ENCODE measurements around the gene EFNA5. TPM values are rescaled to one million over a fixed set of nuclear protein-coding genes. Genes with fewer than 3 reads are reported as not detected.

Gene EFNA5
- polyA plus RNA-seq, 3 donors = 0.01 TPM; not detected in 2

- H3K9me3 ChIP-seq (replicated peaks in 1 of 2; ENCODE audit: control insufficient read depth in 1 of 2, insufficient read depth in 1 of 2, low read length in 2 of 2) = peaks cover 0 to 3% of the 10 kb centered on the region in 2 donors
- H2AFZ ChIP-seq (ENCODE audit: insufficient read depth, low read depth, low read length, poor library complexity, severe bottlenecking) = no peak overlapping the region
- no peak for DNase-seq
- peaks cover 0 to 6% (median 3%) of the 10 kb centered on the region in 7 donors for H3K9me3 Mint-ChIP-seq
- no CpG with 5 or more reads among the region's 3 CpGs for WGBS (ENCODE audit: insufficient coverage)
- H3K4me3 Mint-ChIP-seq = no peak overlapping the region
- H3K36me3 ChIP-seq (replicated peaks in 1 of 2; ENCODE audit: control insufficient read depth in 1 of 2, insufficient read depth in 2 of 2, low read length in 2 of 2) = no peaks in the 10 kb centered on the region
- H3K79me2 ChIP-seq (ENCODE audit: insufficient read depth, low read length) = no peaks in the 10 kb centered on the region
- peaks cover 0 to 4% (median 0%) of the 10 kb centered on the region in 3 donors for H3K27me3 Mint-ChIP-seq (ENCODE audit: low read depth in 3 of 3)
- H3K9ac ChIP-seq (ENCODE audit: insufficient read depth, low read length, poor library complexity, severe bottlenecking) = no peak overlapping the region
- H3K27ac ChIP-seq (ENCODE audit: low read depth in 1 of 2, low read length in 2 of 2) = no peak overlapping the region
- H3K4me2 ChIP-seq (replicated peaks; ENCODE audit: extremely low read depth, low read length, poor library complexity, severe bottlenecking) = no peak overlapping the region
- H3K36me3 Mint-ChIP-seq = no peaks in the 10 kb centered on the region
- no peaks in the 10 kb centered on the region for H4K20me1 ChIP-seq (ENCODE audit: insufficient read depth, low read length)
- no peaks in the 10 kb centered on the region for H3K4me1 ChIP-seq (ENCODE audit: control insufficient read depth in 1 of 2, insufficient read depth in 2 of 2, low read length in 2 of 2)
- no peak overlapping the region for H3K27ac Mint-ChIP-seq
- no peak overlapping the region for H3K4me3 ChIP-seq (replicated peaks in 1 of 3; ENCODE audit: low read depth in 2 of 3, low read length in 3 of 3)
- no peaks in the 10 kb centered on the region for H3K4me1 Mint-ChIP-seq
- no peaks in the 10 kb centered on the region for H3K27me3 ChIP-seq (ENCODE audit: control insufficient read depth in 2 of 2, insufficient read depth in 2 of 2, low read length in 2 of 2)
- no peak for TF ChIP-seq CTCF (IDR thresholded peaks at IDR 0.05)
- intact Hi-C loops (cut with micrococcal nuclease) = no loop called here
These were observed 226.8 kb downstream of the EFNA5 start for GRCh38 chr5:107443897-107444296.

- no peak overlapping the region for H3K4me2 ChIP-seq (replicated peaks; ENCODE audit: extremely low read depth, low read length, poor library complexity, severe bottlenecking)
- no peaks in the 10 kb centered on the region for H3K4me1 ChIP-seq (ENCODE audit: control insufficient read depth in 1 of 2, insufficient read depth in 2 of 2, low read length in 2 of 2)
- no peak overlapping the region for H3K4me3 ChIP-seq (replicated peaks in 1 of 3; ENCODE audit: low read depth in 2 of 3, low read length in 3 of 3)
- Mint-ChIP-seq H3K36me3 (no peaks in the 10 kb centered on the region), H3K4me1 (no peaks in the 10 kb centered on the region), H3K9me3 (peaks cover 0 to 12% (median 6%) of the 10 kb centered on the region in 7 donors), H3K27me3 (ENCODE audit: low read depth in 3 of 3) (peaks cover 0 to 2% (median 0%) of the 10 kb centered on the region in 3 donors), H3K27ac (no peak overlapping the region), H3K4me3 (no peak overlapping the region)
- H3K9me3 ChIP-seq (replicated peaks in 1 of 2; ENCODE audit: control insufficient read depth in 1 of 2, insufficient read depth in 1 of 2, low read length in 2 of 2) = peaks cover 0 to 3% of the 10 kb centered on the region in 2 donors
- WGBS (ENCODE audit: insufficient coverage) = no CpG with 5 or more reads among the region's 2 CpGs
- TF ChIP-seq CTCF (IDR thresholded peaks at IDR 0.05) = no peak
- intact Hi-C loops (cut with micrococcal nuclease) = no loop called here
- no peaks in the 10 kb centered on the region for H4K20me1 ChIP-seq (ENCODE audit: insufficient read depth, low read length)
- H3K27me3 ChIP-seq (ENCODE audit: control insufficient read depth in 2 of 2, insufficient read depth in 2 of 2, low read length in 2 of 2) = no peaks in the 10 kb centered on the region
- no peak overlapping the region for H3K9ac ChIP-seq (ENCODE audit: insufficient read depth, low read length, poor library complexity, severe bottlenecking)
- DNase-seq = no peak
- no peak overlapping the region for H2AFZ ChIP-seq (ENCODE audit: insufficient read depth, low read depth, low read length, poor library complexity, severe bottlenecking)
- no peaks in the 10 kb centered on the region for H3K79me2 ChIP-seq (ENCODE audit: insufficient read depth, low read length)
- H3K36me3 ChIP-seq (replicated peaks in 1 of 2; ENCODE audit: control insufficient read depth in 1 of 2, insufficient read depth in 2 of 2, low read length in 2 of 2) = no peaks in the 10 kb centered on the region
- no peak overlapping the region for H3K27ac ChIP-seq (ENCODE audit: low read depth in 1 of 2, low read length in 2 of 2)
These were observed 228.3 kb downstream of the EFNA5 start for GRCh38 chr5:107442452-107442851.

Data from CD14-positive monocyte (primary cell).